ENCODE data around the gene KRT13.
"Not testable (repeated sequence)": the region's sequence is repeated elsewhere in the genome, so short reads cannot be mapped to it uniquely, and the experiment has no call there.

The KRT13 gene

DNA sequence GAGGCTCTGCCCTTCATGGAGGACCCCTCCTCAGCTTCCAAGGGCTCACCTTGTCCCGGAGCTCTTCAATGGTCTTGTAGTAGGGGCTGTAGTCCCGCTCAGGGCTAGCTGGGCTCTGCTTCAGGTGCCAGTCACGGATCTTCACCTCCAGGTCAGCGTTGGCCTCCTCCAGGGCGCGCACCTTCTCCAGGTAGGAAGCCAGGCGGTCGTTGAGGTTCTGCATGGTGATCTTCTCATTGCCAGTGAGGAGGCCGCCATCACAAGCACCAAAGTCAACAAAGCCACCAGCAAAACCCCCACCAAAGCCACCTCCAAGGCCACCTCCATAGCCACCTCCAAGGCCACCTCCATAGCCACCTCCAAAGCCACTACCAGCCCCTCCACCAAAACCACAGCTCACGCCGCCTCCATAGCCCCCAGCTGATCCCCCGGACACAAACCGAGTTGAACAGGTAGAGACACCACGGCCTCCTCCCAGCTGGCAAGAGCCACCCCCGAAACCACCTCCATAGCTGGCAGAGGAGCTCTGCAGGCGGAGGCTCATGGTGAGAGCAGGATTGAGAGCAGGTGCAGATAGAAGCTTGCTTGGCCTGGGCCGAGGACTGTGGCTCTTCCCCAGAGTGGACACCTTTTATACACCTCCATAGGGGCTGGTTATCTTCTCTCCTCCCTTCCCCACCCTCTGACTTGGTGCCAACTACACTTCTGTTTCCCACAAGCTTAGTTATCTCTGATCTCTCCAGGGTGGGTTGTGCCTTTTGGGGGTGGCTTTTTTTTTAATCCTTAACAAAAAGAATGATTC, at the start of gene KRT13:
Gene KRT13 (minus strand): TSS at position 606 of the 802 bp plus-strand sequence. CDS start 62 bp downstream, at position 544.
- DNase-seq (ENCODE audit: low spot score) = no peak

DNA sequence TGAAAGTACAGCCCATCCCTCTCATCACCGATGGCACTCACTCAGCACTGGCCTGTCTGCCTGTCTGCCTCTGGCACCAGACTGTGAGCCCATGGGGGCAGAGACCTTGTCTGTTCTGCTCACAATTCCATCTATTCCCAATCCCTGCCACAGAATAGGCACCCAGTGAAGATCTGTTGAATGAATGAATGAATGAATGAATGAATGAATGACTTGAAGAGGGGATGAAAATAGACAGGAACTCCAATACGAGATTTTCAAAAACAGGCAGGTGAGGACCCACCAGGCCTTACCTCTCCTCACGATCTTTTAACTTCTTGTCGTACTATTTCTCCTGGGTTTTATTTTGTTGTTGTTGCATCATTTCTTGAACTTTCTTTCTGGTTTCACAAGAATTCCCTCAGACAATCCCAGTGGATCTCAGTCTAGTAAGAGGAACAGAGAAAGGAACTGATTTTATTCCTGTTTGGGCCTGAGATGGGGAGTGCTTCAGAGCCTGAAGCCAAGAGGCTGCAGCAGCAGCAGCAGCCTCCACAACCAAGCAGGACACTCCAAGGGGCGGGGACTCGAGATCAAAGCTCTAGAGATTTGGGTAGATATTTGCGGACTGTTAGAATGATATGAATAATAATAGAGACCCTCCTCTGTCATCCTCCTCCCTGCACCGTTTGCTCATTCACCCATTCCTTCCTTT, 48.7 kb upstream of the KRT13 start:
- no peak for DNase-seq (ENCODE audit: low spot score)

DNA sequence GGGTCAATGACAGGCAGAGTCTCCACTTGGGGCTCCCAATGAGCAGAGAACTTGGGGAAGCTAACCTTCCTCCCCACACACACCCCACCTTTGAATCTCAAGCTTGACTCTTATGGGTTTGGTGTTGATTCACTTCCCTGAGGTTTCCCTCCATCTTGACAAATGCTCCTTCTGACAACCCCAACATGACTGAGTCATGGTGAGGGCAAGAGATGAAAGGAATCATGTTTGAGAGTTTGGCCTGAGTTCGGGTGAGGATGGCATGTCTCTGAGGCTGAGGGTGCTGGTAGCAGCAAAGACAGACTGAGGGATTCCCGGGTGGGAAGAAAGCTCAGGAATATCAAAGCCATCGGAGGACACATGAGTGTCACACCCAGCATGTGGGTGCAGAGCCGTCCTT, 47.8 kb upstream of the KRT13 start:
- no peak for DNase-seq (ENCODE audit: low spot score)

DNA sequence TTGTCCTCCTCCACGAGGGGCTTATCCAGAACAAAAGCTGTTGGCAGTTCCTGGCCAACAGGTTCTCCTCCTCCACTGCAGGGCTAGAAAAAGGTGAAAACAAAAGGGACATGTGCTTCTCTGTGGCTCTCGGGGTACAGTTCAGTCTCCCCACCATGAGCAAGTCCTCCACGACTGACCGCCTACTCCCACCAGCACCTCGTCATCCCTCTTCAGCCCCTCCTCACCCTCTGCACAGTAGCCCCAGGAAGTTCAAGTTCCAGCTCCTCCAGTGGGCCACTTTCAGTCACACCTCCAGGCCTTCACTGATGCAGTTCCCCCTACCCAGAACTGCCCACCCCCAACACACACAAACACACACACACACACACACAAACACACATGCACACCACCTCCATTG, 47.0 kb upstream of the KRT13 start:
- no peak for DNase-seq (ENCODE audit: low spot score)

DNA sequence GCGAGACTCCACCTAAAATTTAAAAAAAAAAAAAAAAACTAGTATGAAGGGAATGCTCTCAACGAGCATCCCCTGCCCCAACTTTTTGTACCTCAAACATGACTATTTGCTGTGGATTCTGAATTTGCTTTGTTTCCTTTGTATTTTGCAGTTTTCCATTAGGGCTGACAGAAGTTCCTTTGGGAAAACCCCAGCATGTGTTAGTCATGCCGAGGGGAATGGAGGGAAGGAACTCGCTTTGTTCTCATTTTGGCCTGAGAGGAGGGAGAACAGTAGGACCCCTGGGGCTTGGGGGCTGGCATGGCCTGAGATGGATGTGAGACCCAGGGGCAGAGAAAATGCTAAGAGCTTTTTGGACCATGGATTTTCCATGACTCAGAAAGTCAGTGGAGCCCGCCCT, 46.0 kb upstream of the KRT13 start:
- no peak for DNase-seq (ENCODE audit: low spot score)

DNA sequence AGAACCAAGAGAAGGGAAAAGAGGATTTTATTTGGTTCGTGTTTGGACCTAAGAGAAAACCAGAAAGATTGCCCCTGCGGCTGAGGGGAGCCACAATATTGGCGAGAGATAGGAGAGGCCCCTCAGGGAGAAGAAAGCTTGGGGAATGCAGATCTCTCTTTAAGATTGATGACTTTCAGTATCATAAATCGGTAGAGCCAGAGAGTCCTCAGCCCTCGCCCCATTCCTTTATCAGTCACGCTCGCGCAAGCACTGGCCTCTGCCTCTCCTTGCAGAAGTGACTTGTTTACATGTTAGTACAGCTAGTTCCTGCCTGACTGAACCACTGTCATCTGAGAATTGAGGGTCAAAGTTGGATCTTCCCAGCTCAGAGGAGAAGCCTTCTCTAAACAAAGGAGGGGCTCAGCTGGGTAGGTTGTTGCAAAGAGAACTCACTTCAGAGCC, 44.2 kb upstream of the KRT13 start:
- no peak for DNase-seq (ENCODE audit: low spot score)

DNA sequence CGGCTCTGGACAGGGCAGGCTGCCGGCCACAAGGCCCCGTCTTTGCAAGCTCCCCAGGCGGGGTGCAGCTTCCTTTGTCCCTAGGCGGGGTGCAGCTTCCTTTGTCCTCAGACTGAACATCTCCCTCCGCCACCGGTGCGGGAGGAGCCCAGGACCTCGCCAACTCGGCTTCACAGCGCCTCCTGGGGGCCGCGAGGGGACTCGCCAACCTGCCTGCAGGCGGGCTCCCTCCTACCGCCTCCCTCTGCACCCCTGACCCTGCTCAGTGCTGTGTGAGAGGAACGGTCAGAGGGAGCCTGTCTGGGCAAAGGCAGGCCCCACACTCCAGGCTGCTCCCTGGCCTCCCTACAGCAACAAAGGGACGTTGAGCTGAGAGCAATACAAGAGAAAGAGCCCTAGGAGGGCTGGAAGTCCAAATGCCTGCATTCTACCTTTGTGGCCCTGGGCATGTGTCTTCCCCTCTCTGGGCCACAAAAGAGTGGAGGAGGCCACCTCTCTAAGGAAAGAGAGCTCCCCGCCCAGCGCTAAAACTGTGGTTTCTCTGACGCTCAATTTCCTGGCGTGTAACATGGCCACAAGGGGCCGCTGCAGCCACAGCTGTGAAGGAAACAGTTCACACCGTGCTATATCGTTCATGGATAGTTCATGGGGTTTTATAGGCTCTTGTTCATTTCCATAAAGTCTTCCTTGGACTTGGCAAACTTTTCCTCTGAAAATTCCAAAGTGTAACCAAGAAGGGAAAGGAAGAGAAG, 43.6 kb upstream of the KRT13 start:
- DNase-seq (ENCODE audit: low spot score) = peak; percentile 87

DNA sequence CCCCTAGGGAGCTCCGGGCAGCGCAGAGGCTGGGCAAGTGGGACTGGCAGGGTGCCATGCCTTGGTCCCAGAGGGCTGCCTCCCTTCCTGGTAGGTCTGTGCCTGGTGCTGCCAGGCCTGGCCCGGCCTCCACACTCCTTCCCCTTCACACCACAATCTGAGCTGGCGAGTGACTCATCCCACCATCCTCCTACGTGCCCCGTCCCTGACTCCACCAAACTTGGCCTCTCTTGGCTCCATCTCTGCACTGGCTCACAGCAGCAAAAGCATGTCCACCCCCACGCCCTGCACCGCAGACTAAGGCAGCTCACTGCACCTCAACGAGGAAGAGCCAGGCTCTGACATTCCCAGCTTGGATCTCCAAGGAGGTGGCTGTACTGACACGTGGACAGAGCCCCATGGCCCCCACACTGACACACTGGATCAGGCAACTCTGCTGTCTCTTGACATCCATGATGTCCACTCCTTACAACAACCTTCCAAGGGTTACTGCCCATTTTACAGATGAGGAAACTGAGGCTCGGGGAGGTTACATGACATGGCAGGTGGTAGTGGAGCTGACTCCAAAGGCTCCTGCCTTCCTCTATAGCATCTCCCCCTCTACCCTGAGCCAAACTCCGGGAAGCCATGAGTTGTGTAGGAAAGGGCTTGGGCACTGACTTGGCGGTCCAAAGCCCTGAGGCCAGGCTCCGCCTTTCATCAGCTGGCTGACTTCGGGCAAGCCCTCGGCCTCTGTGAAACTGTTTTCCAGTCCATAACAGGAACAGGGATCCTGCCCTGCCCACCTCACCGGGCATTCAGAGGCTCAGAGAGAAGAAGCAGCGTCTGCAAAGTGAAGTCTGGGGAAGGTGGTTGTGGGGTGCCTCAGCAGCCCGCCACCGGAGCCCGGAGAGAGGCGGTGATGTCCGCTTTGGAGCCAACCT, 42.8 kb upstream of the KRT13 start:
- no peak for DNase-seq (ENCODE audit: low spot score)

DNA sequence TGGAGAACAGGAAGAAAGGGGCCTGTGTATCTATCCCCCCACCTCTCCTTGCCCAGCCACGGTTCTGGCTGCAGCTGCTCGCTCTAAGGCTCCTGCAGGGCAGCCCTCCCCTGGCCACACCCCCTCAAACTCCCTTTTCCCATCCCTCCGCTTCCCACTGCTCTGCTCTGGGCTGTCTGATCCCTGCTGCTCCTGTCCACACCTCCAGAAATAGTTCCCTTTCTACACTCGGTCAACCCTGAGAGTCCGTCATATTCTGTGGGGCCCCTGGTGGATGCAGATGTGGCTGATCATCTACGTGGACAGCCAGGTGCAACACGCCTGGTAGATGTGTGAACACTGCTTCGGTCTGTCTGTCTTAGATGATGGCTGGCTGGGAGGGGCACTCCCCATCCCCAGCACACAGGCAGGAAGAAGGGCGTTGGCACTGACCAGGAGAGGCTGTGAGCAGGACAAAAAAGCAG, 42.0 kb upstream of the KRT13 start:
- DNase-seq (ENCODE audit: low spot score) = no peak

DNA sequence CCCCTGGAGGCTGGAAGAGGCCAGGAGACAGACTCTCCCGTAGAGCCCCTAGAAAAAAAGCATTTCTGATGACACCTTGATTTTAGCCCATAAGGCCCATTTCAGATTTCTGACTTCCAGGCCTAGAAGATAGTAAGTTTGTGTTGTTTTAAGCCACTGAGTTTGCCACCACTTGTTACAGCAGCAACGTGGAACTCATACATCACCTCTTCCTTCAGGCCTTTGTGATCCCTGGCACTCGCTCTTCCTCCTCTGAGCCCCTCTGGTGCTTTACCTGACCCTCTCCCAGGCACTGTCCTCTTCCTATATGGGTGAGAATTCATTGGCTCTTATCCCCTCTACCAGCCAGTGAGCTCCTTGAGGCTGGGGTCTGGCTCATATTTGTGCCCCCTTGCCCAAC, 41.4 kb upstream of the KRT13 start:
- DNase-seq (ENCODE audit: low spot score) = no peak

DNA sequence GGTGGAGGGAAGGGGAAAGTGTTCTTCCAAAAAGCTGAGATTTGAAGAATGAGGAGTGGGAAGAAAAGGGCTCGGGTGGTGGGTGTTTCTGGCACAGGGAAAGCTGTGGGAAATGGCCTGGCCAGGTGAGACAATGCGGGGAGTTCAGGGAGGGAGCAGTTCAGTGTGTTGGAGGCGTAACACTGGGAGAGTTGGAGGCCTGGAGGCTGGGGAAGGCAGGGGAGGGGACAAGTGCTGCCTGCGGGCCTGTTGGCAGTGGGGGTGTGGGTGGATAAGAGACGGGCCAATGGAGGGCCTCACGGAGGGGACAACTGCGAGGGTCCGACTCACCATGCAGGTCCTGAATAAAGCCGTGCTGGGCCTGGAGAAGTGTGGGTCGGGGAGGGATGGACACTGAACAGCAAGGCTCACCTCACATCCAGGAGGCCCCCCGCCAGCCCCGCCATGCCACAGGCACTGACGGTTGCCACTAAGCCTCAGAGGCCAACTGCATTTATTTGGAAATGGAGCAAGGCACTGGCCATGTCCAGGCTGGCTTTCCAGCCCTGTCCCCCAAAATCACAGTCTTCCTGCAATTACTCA, 40.5 kb upstream of the KRT13 start:
- DNase-seq (ENCODE audit: low spot score) = no peak

DNA sequence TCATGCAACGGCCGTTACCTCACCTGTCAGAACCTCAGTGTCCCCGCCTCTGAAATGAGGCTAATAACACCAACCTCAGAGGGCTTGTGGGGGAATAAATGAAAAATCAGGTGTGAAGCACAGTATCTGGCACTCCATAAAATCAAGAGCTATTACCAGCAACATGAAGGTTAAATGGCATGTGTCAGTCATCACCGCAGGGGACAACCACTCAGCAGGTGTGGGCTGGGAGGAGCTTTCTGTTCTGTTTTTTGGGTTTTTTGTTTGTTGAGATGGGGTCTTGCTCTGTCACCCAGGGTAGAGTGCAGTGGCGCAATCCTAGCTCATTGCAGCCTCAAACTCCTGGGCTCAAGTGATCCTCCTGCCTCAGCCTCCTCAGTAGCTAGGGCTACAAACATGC, 39.5 kb upstream of the KRT13 start:
- no peak for DNase-seq (ENCODE audit: low spot score)

DNA sequence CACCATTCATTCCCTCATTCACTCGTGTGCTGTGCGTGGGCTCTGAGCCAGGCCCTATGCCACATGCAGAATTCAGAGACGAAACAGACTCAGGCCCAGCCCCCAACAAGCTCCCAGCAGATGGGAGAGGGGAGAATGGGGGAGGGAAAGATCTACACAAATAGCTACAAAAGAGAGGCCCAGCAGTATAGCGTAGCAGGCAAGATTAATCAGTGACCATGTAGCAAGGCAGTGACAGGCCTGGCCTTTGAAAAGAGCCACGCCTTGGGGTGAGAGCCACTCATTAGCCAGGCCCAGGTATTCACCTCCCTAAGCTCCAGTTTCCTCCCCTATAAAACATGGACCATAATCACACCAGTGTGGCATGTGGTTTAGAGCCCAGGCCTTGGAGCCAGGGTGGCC, 39.1 kb upstream of the KRT13 start:
- no peak for DNase-seq (ENCODE audit: low spot score)

DNA sequence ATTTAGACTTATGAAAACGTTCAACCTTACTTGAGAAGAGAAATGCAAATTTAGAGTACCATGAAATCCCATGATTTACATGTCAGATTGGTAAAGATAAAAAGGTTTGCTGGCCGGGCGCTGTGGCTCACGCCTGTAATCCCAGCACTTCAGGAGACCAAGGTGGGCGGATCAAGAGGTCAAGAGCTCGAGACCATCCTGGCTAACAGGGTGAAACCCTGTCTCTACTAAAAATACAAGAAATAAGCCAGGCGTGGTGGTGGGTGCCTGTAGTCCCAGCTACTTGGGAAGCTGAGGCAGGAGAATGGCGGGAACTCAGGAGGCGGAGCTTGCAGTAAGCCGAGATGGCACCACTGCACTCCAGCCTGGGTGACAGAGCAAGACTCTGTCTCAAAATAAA, 37.4 kb upstream of the KRT13 start:
- not testable (repeated sequence) for DNase-seq (ENCODE audit: low spot score)

DNA sequence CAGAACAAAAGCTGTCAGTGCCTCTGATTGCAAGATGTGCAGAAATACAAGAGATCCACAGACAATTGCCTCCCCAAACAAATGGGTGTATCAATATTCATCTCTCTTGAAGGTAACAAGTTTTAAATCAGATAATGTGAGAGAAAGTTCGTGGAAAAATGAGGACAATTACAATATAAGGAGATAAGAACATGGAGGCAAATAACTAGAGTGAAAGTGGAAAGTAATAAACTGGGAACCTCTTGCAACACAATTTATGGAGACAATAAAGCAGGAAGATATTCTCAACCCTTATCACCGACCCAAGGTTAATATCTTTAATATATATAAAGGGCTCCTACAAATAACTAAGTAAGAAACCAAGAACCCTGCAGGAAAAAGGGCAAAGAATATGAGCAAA, 36.9 kb upstream of the KRT13 start:
- no peak for DNase-seq (ENCODE audit: low spot score)

DNA sequence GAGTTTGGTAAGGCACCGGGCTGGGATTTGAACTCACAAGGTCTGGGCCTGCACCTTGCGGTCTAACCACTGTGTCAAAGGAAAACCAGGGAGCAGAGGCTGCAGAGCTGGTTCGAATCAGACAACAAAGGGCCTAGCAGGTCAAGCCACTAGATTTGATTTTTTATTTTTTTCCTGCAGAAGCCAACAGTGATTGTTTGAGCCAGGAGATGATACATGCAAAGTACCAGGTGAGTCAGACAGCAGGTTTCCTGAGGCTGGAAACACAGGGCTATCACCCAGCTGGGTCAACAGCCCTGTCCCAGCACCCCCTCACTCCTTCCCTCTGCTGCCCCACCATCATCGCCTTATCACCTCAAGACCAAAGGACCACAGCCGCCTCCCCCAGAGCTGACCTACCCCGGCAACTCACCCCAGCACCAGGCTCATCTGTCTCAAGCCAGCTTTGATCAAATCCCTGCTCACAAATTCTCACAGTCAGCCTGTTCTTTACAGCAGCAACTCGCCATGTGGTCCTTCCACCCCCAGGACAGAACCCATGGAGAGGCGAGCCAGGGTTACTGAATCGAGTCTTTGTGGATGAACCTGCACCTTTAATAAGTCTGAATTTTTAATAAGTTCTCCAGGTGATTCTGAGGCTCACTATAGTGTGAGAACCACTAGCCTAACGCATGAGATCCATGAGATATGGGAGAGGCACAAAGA, 35.7 kb upstream of the KRT13 start:
- no peak for DNase-seq (ENCODE audit: low spot score)

DNA sequence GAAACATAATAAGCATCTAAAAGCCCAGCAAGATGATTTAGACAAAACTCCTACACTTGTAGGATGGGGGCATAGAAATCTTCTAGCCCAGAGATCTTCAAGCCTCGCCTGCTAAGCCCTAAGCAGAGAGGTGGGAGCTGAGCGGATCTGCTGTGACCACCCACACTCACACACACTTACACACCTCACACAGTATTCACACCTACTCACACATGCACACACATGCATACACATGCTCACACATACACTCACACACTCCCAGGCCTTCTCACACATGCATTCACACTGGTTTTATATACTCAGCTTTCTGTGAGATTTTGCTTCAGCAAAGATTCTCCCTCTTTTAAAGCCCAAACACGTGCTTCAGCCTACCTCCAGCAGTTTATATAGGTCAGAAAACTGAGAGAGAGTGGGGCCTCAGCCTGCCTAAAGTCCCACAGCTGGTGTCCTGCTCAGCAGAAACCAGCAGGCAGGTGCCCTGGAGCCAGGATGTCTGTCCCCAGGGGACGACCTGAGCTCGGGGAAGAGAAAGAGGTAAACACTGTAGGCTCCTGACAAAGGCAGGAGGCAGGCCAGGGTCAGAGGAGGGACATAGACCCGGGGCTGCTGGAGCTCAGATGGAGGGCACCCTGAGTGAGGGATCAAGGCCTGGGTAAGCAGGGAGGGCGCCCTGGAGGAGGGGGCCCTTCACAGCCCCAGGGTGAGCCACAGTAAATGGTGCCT, 34.7 kb upstream of the KRT13 start:
- no peak for DNase-seq (ENCODE audit: low spot score)

DNA sequence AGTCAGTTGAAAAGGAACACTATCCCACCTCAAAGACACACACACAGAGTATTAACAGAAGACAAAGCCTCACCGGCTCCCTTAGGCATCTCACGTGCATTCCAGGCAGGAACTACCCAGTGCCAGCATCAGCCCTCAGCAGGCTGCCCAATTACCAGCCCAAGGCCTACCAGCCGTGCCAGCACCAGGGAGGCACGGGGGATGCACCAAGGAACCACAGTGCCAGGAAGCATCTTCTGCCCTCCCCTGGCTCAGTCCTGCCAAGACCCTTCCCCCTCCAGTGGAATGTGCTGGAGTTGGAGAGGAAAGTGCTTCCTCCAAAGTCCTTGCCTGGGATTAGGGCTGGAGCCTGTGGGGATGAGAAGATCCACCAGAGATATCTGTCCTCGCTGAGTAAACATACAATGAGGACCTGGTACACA, 33.7 kb upstream of the KRT13 start:
- no peak for DNase-seq (ENCODE audit: low spot score)

DNA sequence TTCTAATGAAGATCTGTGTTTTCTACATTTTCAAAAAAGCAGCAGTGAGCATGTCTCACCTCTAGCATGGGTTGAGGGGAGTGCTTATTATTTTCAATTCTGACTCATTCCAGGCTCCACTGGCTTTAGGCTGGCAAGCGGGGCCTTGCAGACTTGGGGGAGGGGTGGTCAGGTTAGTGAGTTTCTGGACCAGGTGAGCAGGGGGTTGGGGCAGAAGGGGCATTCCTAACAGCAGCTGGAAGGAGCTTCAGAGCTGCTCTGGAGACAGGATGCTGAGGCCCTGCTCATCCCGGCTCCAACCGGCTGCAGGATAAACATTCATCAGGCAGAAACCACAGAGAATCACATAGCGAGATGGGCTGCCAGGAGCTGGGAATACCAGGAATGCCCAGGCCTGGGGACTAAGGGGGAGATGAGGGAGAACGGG, 33.2 kb upstream of the KRT13 start:
- no peak for DNase-seq (ENCODE audit: low spot score)

DNA sequence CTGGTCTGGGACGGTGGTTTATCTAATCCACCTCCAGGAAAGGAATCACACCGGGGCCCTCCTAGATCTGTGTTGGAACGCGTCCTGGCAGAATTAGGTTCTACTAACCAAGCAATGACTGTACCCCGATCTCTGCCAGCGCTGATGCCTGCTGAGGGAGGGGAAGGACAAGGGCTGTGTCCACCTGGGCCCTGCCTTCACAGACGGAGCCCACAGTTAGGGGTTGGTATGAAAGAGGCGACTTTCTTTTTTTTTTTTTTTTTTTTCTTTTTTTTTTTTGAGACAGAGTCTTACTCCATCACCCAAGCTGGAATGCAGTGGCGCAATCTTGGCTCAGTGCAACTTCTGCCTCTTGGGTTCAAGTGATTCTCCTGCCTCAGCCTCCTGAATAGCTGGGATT, 32.6 kb upstream of the KRT13 start:
- DNase-seq (ENCODE audit: low spot score) = no peak

All from left forelimb (tissue), 1 donor.